ENCODE results near the gene KIF3A.

DNA sequence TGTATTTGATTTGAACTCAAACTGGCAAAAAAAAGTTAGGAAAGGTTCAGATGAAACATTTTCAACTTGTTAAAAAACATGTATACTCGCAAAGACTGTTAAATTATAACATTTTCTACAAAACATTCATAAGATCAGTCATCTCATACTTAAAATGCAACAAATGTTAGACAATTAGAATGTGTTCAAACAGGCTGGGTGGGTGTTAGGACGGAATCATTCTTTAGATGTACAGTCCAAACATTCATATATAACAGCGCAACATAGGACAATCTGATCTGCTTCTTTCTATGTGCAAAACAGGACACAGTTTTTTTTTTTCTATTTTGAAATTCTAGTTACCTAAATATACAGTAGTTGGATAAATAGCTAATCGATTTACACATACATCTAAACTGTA lies 41.4 kb downstream of the KIF3A start:
- TF ChIP-seq CTCF (conservative IDR thresholded peaks at IDR 0.05), result no peak
- TF ChIP-seq ZFX (IDR thresholded peaks at IDR 0.05), result no peak
